HG03097 (cell line): ENCODE measurements around the gene YIF1A.
"Not testable (repeated sequence)": the region's sequence is repeated elsewhere in the genome, so short reads cannot be mapped to it uniquely, and the experiment has no call there.

Experiments
- ATAC-seq: cut with Tn5 transposase; IDR thresholded peaks from one replicate; pipeline ENCODE4 v1.9.1; 2021; ENCODE audit not compliant: unreplicated experiment, low FRiP score

Gene YIF1A

GRCh38 chr11:66312549-66313320, 23.8 kb upstream of the YIF1A start:
- peak; percentile 51 for ATAC-seq

- ATAC-seq: peak; percentile 69
These were observed 23.1 kb upstream of the YIF1A start for GRCh38 chr11:66311965-66312548.

- no peak for ATAC-seq
These were observed 22.6 kb upstream of the YIF1A start for GRCh38 chr11:66311470-66311964.

DNA sequence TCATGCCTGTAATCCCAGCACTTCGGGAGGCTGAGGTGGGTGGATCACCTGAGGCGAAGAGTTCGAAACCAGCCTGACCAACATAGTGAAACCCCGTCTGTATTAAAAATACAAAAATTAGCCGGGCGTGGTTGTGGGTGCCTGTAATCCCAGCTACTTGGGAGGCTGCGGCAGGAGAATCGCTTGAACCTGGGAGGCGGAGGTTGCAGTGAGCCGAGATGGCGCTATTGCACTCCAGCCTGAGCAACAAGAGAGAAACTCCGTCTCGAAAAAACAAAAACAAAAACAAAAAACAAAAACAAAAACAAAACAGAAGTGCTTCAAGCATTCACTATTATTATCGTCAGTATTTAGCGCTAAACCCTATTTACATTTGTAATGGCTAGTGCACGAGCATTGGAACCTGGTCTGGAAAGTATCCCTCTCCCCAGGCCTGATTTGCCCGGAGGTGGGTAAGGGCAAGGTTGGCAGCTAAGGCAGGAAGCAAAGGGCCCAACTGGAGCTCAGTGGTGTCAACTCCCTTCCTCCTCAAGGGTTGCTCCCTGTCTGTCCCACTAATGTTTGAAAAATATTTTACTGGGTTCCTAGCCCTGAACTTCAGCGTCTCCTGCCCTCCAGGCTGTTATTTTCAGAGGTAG, 22.0 kb upstream of the YIF1A start:
- ATAC-seq: not testable (repeated sequence)

DNA sequence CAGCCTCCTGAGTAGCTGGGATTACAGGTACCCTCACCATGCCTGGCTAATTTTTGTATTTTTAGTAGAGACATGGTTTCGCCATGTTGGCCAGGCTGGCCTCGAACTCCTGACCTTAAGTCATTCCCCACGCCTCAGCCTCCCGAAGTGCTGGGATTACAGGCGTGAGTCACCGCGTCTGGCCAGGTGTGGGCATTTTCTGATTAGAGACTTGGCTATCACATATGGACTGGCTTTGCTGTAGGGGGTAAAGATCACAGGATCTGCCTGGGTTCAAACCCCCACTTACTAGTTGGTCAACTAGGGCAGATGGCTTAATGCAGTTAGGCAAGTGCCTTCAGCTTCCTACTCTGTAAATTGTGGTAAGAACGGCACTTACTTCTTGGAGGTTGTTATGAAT, 21.4 kb upstream of the YIF1A start:
- ATAC-seq: no peak

- ATAC-seq: no peak
These were observed 20.5 kb upstream of the YIF1A start for GRCh38 chr11:66309475-66309874.

DNA sequence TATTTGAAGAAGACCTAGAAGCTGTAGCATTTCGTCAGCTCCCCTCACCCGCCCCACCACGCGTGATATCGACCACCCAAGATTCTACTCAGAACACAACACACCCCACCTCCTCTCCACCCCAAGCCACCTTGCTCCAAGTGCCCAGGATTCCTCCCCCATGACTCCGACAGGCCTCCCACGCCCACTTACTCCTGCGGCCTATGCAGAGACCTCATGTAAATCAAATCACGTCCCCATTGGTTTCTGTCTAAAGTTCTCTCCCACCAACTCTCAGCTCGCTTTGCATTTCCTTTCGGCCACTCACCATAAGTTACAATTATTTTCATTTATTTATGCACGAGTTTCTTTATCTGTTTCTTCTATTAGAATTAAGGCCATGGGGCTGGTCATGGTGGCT, 13.7 kb upstream of the YIF1A start:
- no peak for ATAC-seq

- no peak for ATAC-seq
These were observed 10.2 kb upstream of the YIF1A start for GRCh38 chr11:66299186-66299585.

GRCh38 chr11:66297610-66298009, 8.7 kb upstream of the YIF1A start:
- ATAC-seq: no peak

DNA sequence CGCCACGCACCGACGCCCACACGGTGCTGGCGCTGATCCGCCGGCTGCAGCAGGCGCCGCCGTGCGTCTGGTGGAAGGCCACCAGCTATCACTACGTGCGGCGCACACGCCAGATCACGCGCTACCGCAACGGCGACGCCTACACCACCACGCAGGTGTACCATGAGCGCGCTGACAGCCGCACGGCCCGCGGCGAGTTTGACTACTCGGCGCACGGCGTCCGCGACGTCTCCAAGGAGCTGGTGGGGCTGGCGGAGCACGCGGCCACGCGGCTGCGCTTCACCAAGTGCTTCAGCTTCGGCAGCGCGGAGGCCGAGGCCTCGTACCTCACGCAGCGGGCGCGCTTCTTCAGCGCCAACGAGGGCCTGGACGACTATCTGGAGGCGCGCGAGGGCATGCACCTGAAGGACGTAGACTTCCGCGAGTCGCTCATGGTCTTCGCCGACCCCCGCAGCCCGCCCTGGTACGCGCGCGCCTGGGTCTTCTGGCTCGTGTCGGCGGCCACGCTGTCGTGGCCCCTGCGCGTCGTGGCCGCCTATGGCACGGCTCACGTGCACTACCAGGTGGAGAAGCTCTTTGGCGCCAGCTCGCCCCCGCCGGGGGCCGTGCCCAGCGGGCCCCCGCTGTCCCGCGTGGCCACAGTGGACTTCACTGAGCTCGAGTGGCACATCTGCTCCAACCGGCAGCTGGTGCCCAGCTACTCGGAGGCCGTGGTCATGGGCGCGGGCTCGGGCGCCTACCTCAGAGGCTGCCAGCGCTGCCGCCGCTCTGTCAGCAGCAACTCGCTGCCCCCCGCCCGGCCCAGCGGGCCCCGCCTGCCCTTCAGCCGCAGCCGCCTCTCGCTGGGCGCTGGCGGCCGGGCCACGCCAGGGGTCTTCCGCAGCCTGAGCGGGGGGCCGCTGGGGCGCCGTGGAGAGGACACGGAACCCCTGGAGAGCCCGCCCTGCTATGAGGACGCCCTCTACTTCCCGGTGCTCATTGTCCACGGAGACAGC, 6.0 kb upstream of the YIF1A start:
- no peak for ATAC-seq

DNA sequence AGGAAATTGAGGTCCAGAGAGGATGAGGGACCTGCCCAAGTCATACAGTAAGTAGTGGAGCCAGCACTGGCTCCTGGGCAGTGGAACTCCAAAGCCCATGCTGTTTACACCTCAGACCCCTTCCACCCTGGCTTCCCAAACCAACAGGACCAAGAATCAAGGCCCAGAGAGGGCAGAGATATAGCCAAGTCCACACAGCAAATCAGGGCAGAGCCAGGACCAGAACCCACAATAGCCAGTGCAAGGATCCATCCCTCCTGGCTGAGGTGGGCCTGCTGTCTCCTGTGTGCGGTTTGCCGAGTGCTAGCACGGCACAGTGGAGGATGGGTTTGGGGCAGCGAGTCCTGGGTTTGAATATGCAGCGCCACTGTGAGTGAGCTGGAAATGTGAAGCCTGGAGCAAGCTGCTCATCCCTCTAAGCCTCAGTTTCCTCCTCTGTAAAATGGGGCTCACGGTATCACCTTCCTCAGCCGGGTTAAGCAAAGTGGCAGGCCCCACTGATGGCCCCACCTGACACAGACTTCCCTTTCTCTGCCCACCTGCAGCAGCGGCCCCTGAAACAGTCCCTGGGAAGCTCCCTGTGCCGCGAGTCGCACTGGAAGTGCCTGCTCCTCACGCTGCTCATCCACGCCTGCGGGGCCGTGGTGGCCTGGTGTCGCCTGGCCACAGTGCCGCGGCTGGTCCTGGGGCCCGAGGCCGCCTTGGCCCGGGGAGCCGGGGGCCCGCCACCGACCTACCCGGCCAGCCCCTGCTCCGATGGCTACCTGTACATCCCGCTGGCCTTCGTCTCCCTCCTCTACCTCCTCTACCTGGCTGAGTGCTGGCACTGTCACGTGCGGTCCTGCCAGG, 5.1 kb upstream of the YIF1A start:
- no peak for ATAC-seq

- ATAC-seq: no peak
These were observed 4.4 kb upstream of the YIF1A start for GRCh38 chr11:66293352-66293751.

DNA sequence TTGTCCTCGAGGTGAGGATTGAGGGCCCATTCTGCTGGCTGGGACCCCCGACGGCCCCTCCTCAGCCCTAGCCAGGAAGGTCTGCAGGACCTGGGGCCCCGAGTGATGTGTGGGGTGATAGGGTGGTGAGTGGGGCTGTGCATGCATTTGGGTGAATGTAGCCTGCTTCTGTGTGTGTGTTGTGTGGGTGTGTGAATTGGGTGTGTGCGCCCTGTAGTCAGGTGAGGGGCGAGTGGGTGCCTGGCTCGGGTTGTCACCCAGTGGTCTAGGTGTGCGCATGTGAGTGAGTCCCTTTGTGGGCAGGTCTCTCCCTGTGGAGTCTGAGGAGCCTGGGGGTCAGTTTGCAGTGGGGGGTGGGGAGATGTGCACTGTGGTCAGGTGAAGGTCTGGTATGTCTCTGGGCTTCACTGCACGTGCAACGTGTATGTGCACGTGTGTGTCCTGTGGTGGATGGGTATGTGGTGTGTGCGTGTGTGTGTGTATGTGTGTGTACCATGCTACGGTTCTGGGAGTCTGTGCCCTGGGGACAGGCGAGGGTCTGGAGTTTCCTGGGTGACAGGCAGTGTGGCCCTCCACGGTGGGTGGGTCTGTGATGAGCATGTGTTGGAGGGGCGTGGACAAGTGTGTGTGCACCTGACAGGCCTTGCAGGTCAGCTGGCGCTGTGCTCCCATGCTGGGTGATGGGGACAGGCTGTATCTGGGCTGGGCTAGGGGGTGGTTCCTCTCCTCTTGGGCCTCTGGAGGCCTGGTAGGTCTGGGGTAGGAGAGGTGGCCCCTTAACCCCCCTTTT, 3.8 kb upstream of the YIF1A start:
- ATAC-seq: no peak

- ATAC-seq: no peak
These were observed 3.0 kb upstream of the YIF1A start, which contains the start of gene TMEM151A for GRCh38 chr11:66291706-66292542. TMEM151A (plus strand) TSS chr11:66291894; CDS start chr11:66292014, 120 bp downstream.

GRCh38 chr11:66291303-66291705, 2.4 kb upstream of the YIF1A start:
- ATAC-seq: no peak

GRCh38 chr11:66290330-66290621, 1.3 kb upstream of the YIF1A start:
- no peak for ATAC-seq

- ATAC-seq: peak; percentile 31
These were observed 796 bp upstream of the YIF1A start for GRCh38 chr11:66289548-66290329.
